Motor neuron (in vitro differentiated cells): ENCODE data around the gene TRAPPC4. TPM values are rescaled to one million over a fixed set of nuclear protein-coding genes. Genes with fewer than 3 reads are reported as not detected.
"Not testable (repeated sequence)": the region's sequence is repeated elsewhere in the genome, so short reads cannot be mapped to it uniquely, and the experiment has no call there.

ENCODE experiments used
- ATAC-seq, 8 experiments: fragments of 200-7000 bp; cut with Tn5 transposase; replicated peaks in 6 of 8; 2 replicates each; pipeline ENCODE4 v1.8.0; 2021; ENCODE audit warnings: mild to moderate bottlenecking in 8 of 8, moderate library complexity in 8 of 8
- H3K27ac ChIP-seq, 2 donors: fragments of 250-450 bp; sonication (Bioruptor Pico); 2 replicates each; pipeline ENCODE4 v1.9.0; 2021; ENCODE audit warnings: antibody characterized with exemption in 2 of 2, mild to moderate bottlenecking in 2 of 2, moderate library complexity in 1 of 2
- H3K4me1 ChIP-seq, 2 donors: fragments of 250-450 bp; sonication (Bioruptor Pico); replicated peaks in 1 of 2; 2 replicates each; pipeline ENCODE4 v1.6.1; 2021; ENCODE audit warnings: antibody characterized with exemption in 2 of 2, mild to moderate bottlenecking in 2 of 2, moderate library complexity in 1 of 2
- H3K4me3 ChIP-seq, 5 donors: fragments of 250-450 bp; sonication (Bioruptor Pico); 2 replicates each; pipeline ENCODE4 v1.9.0; 2021; ENCODE audit warnings: antibody characterized with exemption in 5 of 5, mild to moderate bottlenecking in 5 of 5, moderate library complexity in 4 of 5
- WGBS, 10 experiments: fragments of 450-650 bp; shearing (Covaris generic); methylation state at CpG; one replicate each; pipeline ENCODE4 v1.0.0; 2022; 5-methylcytosine and 5-hydroxymethylcytosine counted together
- in situ Hi-C, 9 experiments: fragments of 400-800 bp; cut with MboI; loops; one replicate each; pipeline ENCODE4 v1.15.0; 2021; ENCODE audit warnings: low sequenced_read_pairs in 9 of 9, low pct_unique_long_range_greater_than_20kb in 2 of 9; ENCODE audit not compliant: unreplicated experiment in 9 of 9
- total RNA-seq, 8 experiments: library from RNA; unstranded; fragments of 300-600 nt; gene quantifications; 2 replicates each; pipeline versions ENCODE4 v1.2.3 to v1.2.4, GENCODE V29; 2022

The TRAPPC4 gene
- total RNA-seq, 8 experiments from 2014 or later = 66.1 to 150 (median 105) TPM

- WGBS, 10 experiments = 0 to 25% (median 3%) methylated on average over 1 to 10 of the region's 10 CpGs
- peak overlapping the region; percentile 60 to 83 (median 72) for H3K4me3 ChIP-seq
- ATAC-seq, in situ Hi-C loops: not testable (repeated sequence)
- peak overlapping the region; percentile 81 to 96 for H3K27ac ChIP-seq
- peaks cover 15 to 19% of the 10 kb centered on the region in 2 donors for H3K4me1 ChIP-seq
Measured at GRCh38 chr11:119017377-119017776, 1.2 kb upstream of the TRAPPC4 start.

- Histone ChIP-seq H3K27ac (no peak overlapping the region), H3K4me1 (peaks cover 15 to 19% of the 10 kb centered on the region in 2 donors), H3K4me3 (peak overlapping the region; percentile 60 to 83 (median 72))
- ATAC-seq = no peak
- in situ Hi-C loops = no loop called here
- WGBS, 10 experiments = 20 to 72% (median 45%) methylated on average over 1 to 2 of the region's 2 CpGs; no CpG with 5 or more reads in 4 of the 10 experiments
Measured at GRCh38 chr11:119019996-119020395, 1.4 kb downstream of the TRAPPC4 start.

GRCh38 chr11:119021631-119022030 lies 3.1 kb downstream of the TRAPPC4 start:
- in situ Hi-C loops = no loop called here
- no peak for ATAC-seq
- H3K4me3 ChIP-seq = no peak overlapping the region
- H3K27ac ChIP-seq = no peak overlapping the region
- WGBS, 10 experiments = 70 to 100% (median 94%) methylated on average over 1 to 4 of the region's 5 CpGs; no CpG with 5 or more reads in 1 of the 10 experiments
- peaks cover 15 to 17% of the 10 kb centered on the region in 2 donors for H3K4me1 ChIP-seq

DNA sequence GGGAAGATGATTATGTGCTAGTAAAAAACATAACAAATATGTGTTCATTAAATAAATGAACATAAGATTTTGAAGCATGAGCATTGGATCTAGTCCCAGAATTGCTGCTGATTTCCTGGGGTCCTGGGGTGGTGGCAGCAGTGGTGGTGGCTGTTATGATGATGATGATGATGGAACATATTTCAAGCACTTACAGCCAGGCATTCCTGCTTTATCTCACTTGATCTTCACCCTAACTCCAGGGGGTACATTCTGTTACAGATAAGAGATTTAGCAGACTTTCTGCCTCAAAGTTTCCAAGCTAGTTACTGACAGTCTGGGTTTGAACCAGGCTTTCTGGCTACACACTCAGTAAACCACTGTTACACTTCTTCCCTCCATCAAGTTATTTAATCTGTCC lies 5.2 kb downstream of the TRAPPC4 start:
- in situ Hi-C loops = no loop called here
- ATAC-seq = no peak
- Histone ChIP-seq H3K4me1 (peaks cover 10 to 11% of the 10 kb centered on the region in 2 donors), H3K27ac (no peak overlapping the region), H3K4me3 (no peak overlapping the region)

GRCh38 chr11:119024430-119025098 lies 6.0 kb downstream of the TRAPPC4 start:
- in situ Hi-C loops = no loop called here
- no peak overlapping the region for H3K27ac ChIP-seq
- no peak overlapping the region for H3K4me3 ChIP-seq
- H3K4me1 ChIP-seq = peaks cover 17 to 18% of the 10 kb centered on the region in 2 donors
- 74 to 100% (median 85%) methylated on average over 1 to 11 of the region's 15 CpGs; no CpG with 5 or more reads in 2 of the 10 experiments for WGBS, 10 experiments
- ATAC-seq = no peak

DNA sequence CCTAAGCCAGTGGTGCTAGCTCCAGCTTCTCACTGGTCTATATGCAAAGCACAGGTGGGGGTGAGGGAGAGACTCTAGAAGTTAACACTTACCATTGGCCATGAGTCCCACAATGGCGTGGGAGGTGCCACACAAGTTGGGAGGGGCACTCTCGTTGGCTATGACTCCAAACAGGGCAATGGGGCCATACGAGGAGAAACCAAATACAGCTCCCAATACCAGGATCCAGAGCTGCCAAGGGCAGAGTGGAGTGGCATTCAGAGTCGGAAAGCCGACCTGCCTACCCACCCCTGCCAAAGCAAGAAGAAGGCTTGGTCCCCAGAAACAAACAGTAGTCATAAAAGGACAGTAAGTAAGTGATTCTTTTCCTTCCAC lies 6.5 kb downstream of the TRAPPC4 start:
- ATAC-seq = no peak
- 83 to 100% (median 93%) methylated on average over 1 to 3 of the region's 5 CpGs; no CpG with 5 or more reads in 3 of the 10 experiments for WGBS, 10 experiments
- peaks cover 12 to 17% of the 10 kb centered on the region in 2 donors for H3K4me1 ChIP-seq
- in situ Hi-C loops = no loop called here
- H3K4me3 ChIP-seq = no peak overlapping the region
- H3K27ac ChIP-seq = no peak overlapping the region

DNA sequence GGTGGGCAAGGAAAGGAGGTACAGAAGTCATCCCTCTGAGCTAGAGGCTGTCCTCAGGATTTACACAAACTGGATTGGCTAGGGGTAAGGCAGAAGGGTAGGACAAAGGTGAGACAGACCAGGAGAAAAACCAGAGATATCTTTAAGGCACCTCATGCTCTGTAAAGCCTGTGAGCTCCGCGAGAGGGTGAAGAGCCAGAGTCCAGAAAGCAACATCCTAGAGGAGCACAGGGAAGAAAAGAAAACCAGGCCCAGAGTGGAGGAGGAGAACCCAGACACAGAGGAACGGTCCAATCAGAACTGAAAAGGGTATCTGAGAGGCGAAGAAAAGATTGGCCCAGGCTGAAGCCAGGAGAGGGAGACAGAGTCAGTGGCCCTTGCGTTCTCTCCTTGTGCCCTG lies 7.0 kb downstream of the TRAPPC4 start:
- in situ Hi-C loops = no loop called here
- Histone ChIP-seq H3K4me1 (peaks cover 9 to 15% of the 10 kb centered on the region in 2 donors), H3K27ac (no peak overlapping the region), H3K4me3 (no peak overlapping the region)
- WGBS, 10 experiments = 80 to 100% (median 95%) methylated on average over 1 to 4 of the region's 5 CpGs; no CpG with 5 or more reads in 3 of the 10 experiments
- ATAC-seq = no peak

GRCh38 chr11:119025978-119026766 lies 7.6 kb downstream of the TRAPPC4 start:
- no peak overlapping the region for H3K4me3 ChIP-seq
- in situ Hi-C loops = no loop called here
- ATAC-seq = no peak
- WGBS, 10 experiments = 86 to 100% (median 96%) methylated on average over 2 to 10 of the region's 16 CpGs; no CpG with 5 or more reads in 3 of the 10 experiments
- peaks cover 9 to 15% of the 10 kb centered on the region in 2 donors for H3K4me1 ChIP-seq
- H3K27ac ChIP-seq = no peak overlapping the region

- Histone ChIP-seq H3K4me1 (peaks cover 9 to 15% of the 10 kb centered on the region in 2 donors), H3K27ac (no peak overlapping the region), H3K4me3 (no peak overlapping the region)
- ATAC-seq = no peak
- in situ Hi-C loops = no loop called here
- WGBS, 10 experiments = 100% methylated on average over 1 of the region's 2 CpGs; no CpG with 5 or more reads in 8 of the 10 experiments
Measured at GRCh38 chr11:119026970-119027369, 8.4 kb downstream of the TRAPPC4 start.

GRCh38 chr11:119027561-119028345 lies 9.2 kb downstream of the TRAPPC4 start:
- Histone ChIP-seq H3K4me1 (peaks cover 9 to 15% of the 10 kb centered on the region in 2 donors), H3K4me3 (no peak overlapping the region), H3K27ac (no peak overlapping the region)
- 80 to 100% (median 95%) methylated on average over 1 to 4 of the region's 9 CpGs; no CpG with 5 or more reads in 4 of the 10 experiments for WGBS, 10 experiments
- ATAC-seq = no peak
- in situ Hi-C loops = no loop called here

GRCh38 chr11:119028346-119029068 lies 9.9 kb downstream of the TRAPPC4 start:
- Histone ChIP-seq H3K4me1 (peaks cover 9 to 15% of the 10 kb centered on the region in 2 donors), H3K27ac (no peak overlapping the region), H3K4me3 (no peak overlapping the region)
- ATAC-seq = no peak
- WGBS, 10 experiments = 40 to 90% (median 63%) methylated on average over 1 to 3 of the region's 9 CpGs; no CpG with 5 or more reads in 3 of the 10 experiments
- in situ Hi-C loops = no loop called here

DNA sequence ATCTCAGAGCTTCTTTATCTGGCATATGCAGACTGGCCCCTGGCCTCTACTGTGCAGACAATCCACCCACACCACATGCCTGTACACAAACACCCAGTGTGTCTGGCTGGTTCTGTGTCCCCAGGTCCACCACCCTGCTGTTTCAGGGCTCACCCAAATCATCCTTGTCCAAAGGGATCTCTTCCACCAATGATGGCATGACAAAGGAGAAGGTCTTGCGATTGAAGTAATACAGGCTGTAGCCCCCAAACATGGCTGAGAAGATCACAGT lies 10.4 kb downstream of the TRAPPC4 start:
- Histone ChIP-seq H3K4me3 (peak overlapping the region in 3 of 5 donors; percentile 58 to 90 (median 79)), H3K27ac (no peak overlapping the region), H3K4me1 (peaks cover 9 to 15% of the 10 kb centered on the region in 2 donors)
- no peak for ATAC-seq
- in situ Hi-C loops = no loop called here
- whole genome bisulfite sequencing, 10 experiments = 25 to 100% (median 50%) methylated on average over 1 of the region's 1 CpG; no CpG with 5 or more reads in 7 of the 10 experiments
